ENCODE measurements around the gene INTS11.
"Not testable (repeated sequence)": the region's sequence is repeated elsewhere in the genome, so short reads cannot be mapped to it uniquely, and the experiment has no call there.

The INTS11 gene

GRCh38 chr1:1329304-1330210 lies 5.1 kb upstream of the INTS11 start:
- no peak for DNase-seq (ENCODE audit: low spot score)

GRCh38 chr1:1328254-1328653 lies 3.8 kb upstream of the INTS11 start:
- no peak for DNase-seq (ENCODE audit: low spot score)

- no peak for DNase-seq (ENCODE audit: low spot score)
Measured at GRCh38 chr1:1327291-1327690, 2.8 kb upstream of the INTS11 start.

- no peak for DNase-seq (ENCODE audit: low spot score)
Measured at GRCh38 chr1:1326075-1326605, 1.7 kb upstream of the INTS11 start.

- DNase-seq (ENCODE audit: low spot score): no peak
Measured at GRCh38 chr1:1325288-1326074, 1.0 kb upstream of the INTS11 start.

GRCh38 chr1:1324084-1324523 lies 356 bp downstream of the INTS11 start:
- DNase-seq (ENCODE audit: low spot score): no peak

- no peak for DNase-seq (ENCODE audit: low spot score)
Measured at GRCh38 chr1:1322952-1323351, 1.5 kb downstream of the INTS11 start.

GRCh38 chr1:1322418-1322817 lies 2.0 kb downstream of the INTS11 start:
- no peak for DNase-seq (ENCODE audit: low spot score)

- DNase-seq (ENCODE audit: low spot score): no peak
Measured at GRCh38 chr1:1321477-1321876, 3.0 kb downstream of the INTS11 start.

- no peak for DNase-seq (ENCODE audit: low spot score)
Measured at GRCh38 chr1:1320666-1321448, 3.6 kb downstream of the INTS11 start.

- no peak for DNase-seq (ENCODE audit: low spot score)
Measured at GRCh38 chr1:1319646-1319941, 4.9 kb downstream of the INTS11 start.

- DNase-seq (ENCODE audit: low spot score): no peak
Measured at GRCh38 chr1:1318777-1319645, 5.4 kb downstream of the INTS11 start.

- DNase-seq (ENCODE audit: low spot score): no peak
Measured at GRCh38 chr1:1318131-1318652, 6.3 kb downstream of the INTS11 start.

- no peak for DNase-seq (ENCODE audit: low spot score)
Measured at GRCh38 chr1:1317420-1317819, 7.0 kb downstream of the INTS11 start.

- DNase-seq (ENCODE audit: low spot score): not testable (repeated sequence)
Measured at GRCh38 chr1:1316199-1316598, 8.3 kb downstream of the INTS11 start.

- no peak for DNase-seq (ENCODE audit: low spot score)
Measured at GRCh38 chr1:1315435-1315954, 9.0 kb downstream of the INTS11 start.

- no peak for DNase-seq (ENCODE audit: low spot score)
Measured at GRCh38 chr1:1314678-1315335, 9.7 kb downstream of the INTS11 start.

GRCh38 chr1:1314237-1314586 lies 10.2 kb downstream of the INTS11 start:
- no peak for DNase-seq (ENCODE audit: low spot score)

GRCh38 chr1:1313500-1314236 lies 10.8 kb downstream of the INTS11 start:
- no peak for DNase-seq (ENCODE audit: low spot score)

Measured in HuH-7 (cell line).